Panc1 (cell line): ENCODE results near the gene NAGS. TPM values are rescaled to one million over a fixed set of nuclear protein-coding genes. Genes with fewer than 3 reads are reported as not detected.
A peak's percentile ranks its signal among the peaks of the same experiment; 100 is the strongest.
"Not testable (repeated sequence)": the region's sequence is repeated elsewhere in the genome, so short reads cannot be mapped to it uniquely, and the experiment has no call there.

Experiments used
- ATAC-seq: fragments of 200-7000 bp; cut with Tn5 transposase; 2 replicates; pipeline ENCODE4 v1.9.1; 2020; ENCODE audit warnings: mild to moderate bottlenecking, moderate library complexity
- BruUV-seq: library from RNA; stranded (reverse); fragments of 400-500 nt; replicated peaks from 2 replicates; lab custom pipeline; 2021; lab: Mats Ljungman, UMichigan
- CTCF ChIA-PET: fragments of 300-600 bp; sonication (Branson Sonifier 250); formaldehyde crosslinking; loops from one replicate; lab custom pipeline; 2022; ENCODE audit warnings: antibody characterized with exemption; lab: Charles Lee
- POLR2A ChIA-PET: fragments of 300-600 bp; sonication (Branson Sonifier 250); formaldehyde crosslinking; loops from one replicate; lab custom pipeline; 2022; ENCODE audit warnings: antibody characterized with exemption; lab: Charles Lee
- DNase-seq: peaks from one replicate; pipeline ENCODE4 v3.0.0-alpha.2; 2010; ENCODE audit warnings: low read depth, low spot score
- H3K27ac ChIP-seq: 2 replicates; pipeline ENCODE4 v1.5.1; 2011; ENCODE audit warnings: mild to moderate bottlenecking, low read length, inconsistent platforms
- H3K27me3 ChIP-seq: fragments of 200-500 bp; sonication (Bioruptor generic); 2 replicates; pipeline ENCODE4 v1.6.0; 2014; ENCODE audit warnings: low read length, inconsistent platforms; ENCODE audit not compliant: control insufficient read depth, insufficient read depth
- H3K36me3 ChIP-seq: fragments of 200-500 bp; sonication (Bioruptor generic); 2 replicates; pipeline ENCODE4 v1.5.1; 2014; ENCODE audit warnings: inconsistent platforms, mild to moderate bottlenecking, low read length, moderate library complexity; ENCODE audit not compliant: control insufficient read depth, insufficient read depth
- H3K4me1 ChIP-seq: 2 replicates; pipeline ENCODE4 v1.5.1; 2011; ENCODE audit warnings: inconsistent platforms, mild to moderate bottlenecking, low read length, moderate library complexity; ENCODE audit not compliant: control insufficient read depth, insufficient read depth
- H3K4me3 ChIP-seq, 2 experiments: 2 replicates each; pipeline ENCODE4 v1.5.1; 2011 to 2012; ENCODE audit warnings: low read depth in 2 of 2, low read length in 2 of 2, mild to moderate bottlenecking in 2 of 2, inconsistent platforms in 1 of 2, moderate library complexity in 1 of 2
- H3K9me3 ChIP-seq: fragments of 200-500 bp; sonication (Bioruptor generic); 2 replicates; pipeline ENCODE4 v1.5.1; 2014; ENCODE audit warnings: low read depth, mild to moderate bottlenecking, inconsistent platforms, low read length, moderate library complexity; ENCODE audit not compliant: control insufficient read depth, insufficient read depth
- POLR2AphosphoS5 ChIP-seq: IDR thresholded peaks from 2 replicates; pipeline ENCODE4 v1.6.1; 2012; ENCODE audit warnings: mild to moderate bottlenecking, low read depth, low read length, moderate library complexity
- REST ChIP-seq, 2 experiments: IDR thresholded peaks; 2 replicates each; pipeline ENCODE4 v1.6.1; 2011 to 2012; ENCODE audit warnings: low read depth in 2 of 2, control low read depth in 1 of 2, low read length in 1 of 2, mild to moderate bottlenecking in 1 of 2, moderate library complexity in 1 of 2; ENCODE audit not compliant: insufficient read depth in 1 of 2
- SIN3A ChIP-seq: IDR thresholded peaks from 2 replicates; pipeline ENCODE4 v1.6.1; 2012; ENCODE audit warnings: low read depth, mild to moderate bottlenecking, low read length, moderate library complexity, borderline replicate concordance; ENCODE audit not compliant: insufficient read depth
- TCF7L2 ChIP-seq: IDR thresholded peaks from 2 replicates; pipeline ENCODE4 v1.6.1; 2011; ENCODE audit warnings: mild to moderate bottlenecking, low read depth, low read length, inconsistent platforms
- in situ Hi-C: cut with HindIII; loops from 2 replicates; pipeline ENCODE4 v1.10.0; 2016; ENCODE audit warnings: low sequenced_read_pairs, low pct_unique_long_range_greater_than_20kb
- intact Hi-C: fragments of 100-400 bp; cut with micrococcal nuclease; formaldehyde crosslinking; loops from one replicate; pipeline ENCODE4 v1.10.0; 2022; ENCODE audit not compliant: unreplicated experiment
- total RNA-seq: library from RNA; stranded (reverse); gene quantifications from one replicate; pipeline ENCODE4 v1.2.1, GENCODE V29; 2021; ENCODE audit not compliant: unreplicated experiment
- TF ChIP-seq, protein P1 (sequence below): fragments of 450-650 bp; IDR thresholded peaks from 2 replicates; pipeline ENCODE4 v1.5.1; 2017; ENCODE audit warnings: mild to moderate bottlenecking

The NAGS gene
- total RNA-seq, 1 experiment from 2014 or later: 2.7 TPM

GRCh38 chr17:44014437-44015172 lies 10.2 kb downstream of the NAGS start, which contains the start of gene TMEM101:
TSS of gene TMEM101 (minus strand) at chr17:44014963. CDS start at chr17:44014952, 11 bp downstream.
- Histone ChIP-seq H3K9me3 (no peaks in the 10 kb centered on the region), H3K4me1 (no peaks in the 10 kb centered on the region; the same call in 1 of the 2 replicates), H3K27ac (peak within 1 kb of the TSS; percentile 97), H3K36me3 (peaks cover 5% of the 10 kb centered on the region; the same call in 1 of the 2 replicates), H3K4me3 (peak within 1 kb of the TSS; percentile 97 to 99), H3K27me3 (no peaks in the 10 kb centered on the region)
- TF ChIP-seq REST (IDR thresholded peaks at IDR 0.05; ENCODE audit: insufficient read depth in 1 of 2, low read depth in 2 of 2, low read length in 1 of 2) (0 out of 4 replicates have a peak, but pooled peaks of 1 of the 2 experiments have one; percentile 35), POLR2AphosphoS5 (peak; percentile 79)
- TF ChIP-seq, protein P1, sequence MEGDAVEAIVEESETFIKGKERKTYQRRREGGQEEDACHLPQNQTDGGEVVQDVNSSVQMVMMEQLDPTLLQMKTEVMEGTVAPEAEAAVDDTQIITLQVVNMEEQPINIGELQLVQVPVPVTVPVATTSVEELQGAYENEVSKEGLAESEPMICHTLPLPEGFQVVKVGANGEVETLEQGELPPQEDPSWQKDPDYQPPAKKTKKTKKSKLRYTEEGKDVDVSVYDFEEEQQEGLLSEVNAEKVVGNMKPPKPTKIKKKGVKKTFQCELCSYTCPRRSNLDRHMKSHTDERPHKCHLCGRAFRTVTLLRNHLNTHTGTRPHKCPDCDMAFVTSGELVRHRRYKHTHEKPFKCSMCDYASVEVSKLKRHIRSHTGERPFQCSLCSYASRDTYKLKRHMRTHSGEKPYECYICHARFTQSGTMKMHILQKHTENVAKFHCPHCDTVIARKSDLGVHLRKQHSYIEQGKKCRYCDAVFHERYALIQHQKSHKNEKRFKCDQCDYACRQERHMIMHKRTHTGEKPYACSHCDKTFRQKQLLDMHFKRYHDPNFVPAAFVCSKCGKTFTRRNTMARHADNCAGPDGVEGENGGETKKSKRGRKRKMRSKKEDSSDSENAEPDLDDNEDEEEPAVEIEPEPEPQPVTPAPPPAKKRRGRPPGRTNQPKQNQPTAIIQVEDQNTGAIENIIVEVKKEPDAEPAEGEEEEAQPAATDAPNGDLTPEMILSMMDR: no peak
- in situ Hi-C loops: no loop called here
- intact Hi-C loops: no loop called here
- DNase-seq: peak; percentile 58
- ChIA-PET POLR2A (interaction anchor here (0.6 kb wide), 1 partner anchor 55 kb away, joined by 5 read pairs; no protein-coding TSS in a partner anchor), CTCF (interaction anchor here (0.7 kb wide), 1 partner anchor 101 kb away, joined by 3 read pairs; no protein-coding TSS in a partner anchor)
- BruUV-seq: no TSS peak
- ATAC-seq: peak; percentile 94

GRCh38 chr17:44021227-44021626 lies 16.8 kb downstream of the NAGS start:
- H3K27me3 ChIP-seq, H3K4me3 ChIP-seq, CTCF ChIA-PET, in situ Hi-C loops, H3K36me3 ChIP-seq, intact Hi-C loops, H3K4me1 ChIP-seq, DNase-seq, ATAC-seq, POLR2A ChIA-PET, H3K27ac ChIP-seq, BruUV-seq, H3K9me3 ChIP-seq: not testable (repeated sequence)

DNA sequence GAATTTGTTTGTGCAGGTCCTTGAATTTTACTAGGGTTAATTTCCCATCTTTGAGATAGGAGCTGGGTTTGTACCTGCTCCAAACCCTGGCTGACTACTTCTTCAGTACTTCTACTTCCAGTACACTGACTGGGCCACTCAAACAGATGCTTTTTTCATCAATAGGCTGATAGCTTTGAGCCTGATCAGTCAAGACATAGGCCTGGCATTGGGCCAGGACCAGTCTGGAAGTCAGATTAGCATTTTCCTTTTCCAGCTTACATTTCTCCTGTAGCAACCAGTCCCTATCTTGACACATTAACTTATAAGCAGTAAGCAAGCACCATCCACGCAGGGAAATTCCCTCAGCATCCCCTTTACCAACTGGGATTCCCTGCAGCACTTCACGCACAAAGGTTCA lies 17.8 kb downstream of the NAGS start:
- CTCF ChIA-PET: no interaction called here

More for the DNA sequence above, 17.8 kb downstream of the NAGS start:
- in situ Hi-C loops: no loop called here
- H3K4me3 ChIP-seq: no peak overlapping the region
- POLR2A ChIA-PET: no interaction called here
- TF ChIP-seq TCF7L2 (no peak), REST (IDR thresholded peaks at IDR 0.05; ENCODE audit: insufficient read depth in 1 of 2, low read depth in 2 of 2, low read length in 1 of 2) (no peak), SIN3A (no peak), POLR2AphosphoS5 (no peak)
- TF ChIP-seq, protein P1: no peak
- H3K27me3 ChIP-seq: no peaks in the 10 kb centered on the region
- H3K4me1 ChIP-seq: no peaks in the 10 kb centered on the region
- H3K9me3 ChIP-seq: no peaks in the 10 kb centered on the region
- H3K36me3 ChIP-seq: no peaks in the 10 kb centered on the region
- ATAC-seq: no peak
- intact Hi-C loops: no loop called here
- DNase-seq: no peak
- BruUV-seq: no TSS peak
- H3K27ac ChIP-seq: no peak overlapping the region
